Measurements from ENCODE around the gene KAZN.

GRCh38 chr1:14976256-14976655 is 377.8 kb downstream of the KAZN start:
- TF ChIP-seq ZNF558 (tag by site-specific recombination; IDR thresholded peaks at IDR 0.05) (no peak), CTCF (tag by site-specific recombination; IDR thresholded peaks at IDR 0.05) (no peak), BCL11A (tag by site-specific recombination; IDR thresholded peaks at IDR 0.05; ENCODE audit: low read depth) (no peak), KLF10 (tag by site-specific recombination; IDR thresholded peaks at IDR 0.05) (no peak), ELK4 (IDR thresholded peaks at IDR 0.05; ENCODE audit: borderline replicate concordance, low read depth, low read length) (no peak), ZBTB7A (tag by site-specific recombination; IDR thresholded peaks at IDR 0.05; ENCODE audit: low read depth) (no peak), AEBP2 (tag by site-specific recombination; IDR thresholded peaks at IDR 0.05; ENCODE audit: borderline replicate concordance) (no peak), ZXDB (tag by site-specific recombination; IDR thresholded peaks at IDR 0.05) (no peak), ZNF138 (tag by site-specific recombination; IDR thresholded peaks at IDR 0.05; ENCODE audit: borderline replicate concordance) (no peak), YY1 (tag by site-specific recombination; IDR thresholded peaks at IDR 0.05) (no peak)

Data from HEK293 (cell line).